Activated CD4-positive, alpha-beta T cell treated with anti-CD3 and anti-CD28 coated beads, Interleukin-2, amount 50 U/mL, for 24 hours (primary cell): ENCODE data around the gene SYNPO.

ENCODE experiments used
- DNase-seq, 2 donors: peaks; one replicate each; pipeline ENCODE4 v3.0.0-alpha.2; 2020; ENCODE audit warnings: low read depth in 1 of 2, low spot score in 1 of 2

SYNPO gene

GRCh38 chr5:150641006-150641570 is 628 bp downstream of the SYNPO start:
- no peak for DNase-seq

GRCh38 chr5:150641824-150642566 is 1.5 kb downstream of the SYNPO start:
- DNase-seq: no peak

- no peak for DNase-seq
These were observed 2.1 kb downstream of the SYNPO start for GRCh38 chr5:150642567-150642927.

- no peak for DNase-seq
These were observed 2.7 kb downstream of the SYNPO start for GRCh38 chr5:150642991-150643710.

GRCh38 chr5:150644058-150644457 is 3.6 kb downstream of the SYNPO start:
- DNase-seq: no peak

- DNase-seq: no peak
These were observed 4.1 kb downstream of the SYNPO start for GRCh38 chr5:150644514-150644913.

GRCh38 chr5:150645070-150645700 is 4.7 kb downstream of the SYNPO start:
- no peak for DNase-seq

- DNase-seq: no peak
These were observed 7.1 kb downstream of the SYNPO start for GRCh38 chr5:150647275-150648251.

- DNase-seq: no peak
These were observed 8.0 kb downstream of the SYNPO start for GRCh38 chr5:150648294-150649107.

GRCh38 chr5:150649108-150650020 is 8.9 kb downstream of the SYNPO start:
- no peak for DNase-seq

GRCh38 chr5:150650021-150651006 is 9.9 kb downstream of the SYNPO start:
- DNase-seq: no peak

GRCh38 chr5:150651382-150651781 is 10.9 kb downstream of the SYNPO start:
- DNase-seq: no peak

- DNase-seq: no peak
These were observed 11.6 kb downstream of the SYNPO start for GRCh38 chr5:150651924-150652671.

GRCh38 chr5:150653145-150653761 is 12.8 kb downstream of the SYNPO start:
- no peak for DNase-seq

- no peak for DNase-seq
These were observed 13.5 kb downstream of the SYNPO start for GRCh38 chr5:150653762-150654556.

- no peak for DNase-seq
These were observed 14.8 kb downstream of the SYNPO start for GRCh38 chr5:150655221-150655620.
